VCaP (cell line): Measurements from ENCODE around the gene EFCAB8.

Experiments used
- H3K27ac ChIP-seq: fragments of 450-650 bp; 2 replicates; pipeline ENCODE4 v1.5.1; 2017
- CTCF ChIP-seq: fragments of 450-650 bp; conservative IDR thresholded peaks from 2 replicates; pipeline ENCODE4 v1.5.1; 2017; ENCODE audit warnings: mild to moderate bottlenecking, moderate library complexity

Gene EFCAB8

GRCh38 chr20:32917191-32917950 lies 58.6 kb downstream of the EFCAB8 start:
- no peak for TF ChIP-seq CTCF
- no peak overlapping the region for H3K27ac ChIP-seq

- H3K27ac ChIP-seq = no peak overlapping the region
- TF ChIP-seq CTCF = no peak
Observed at GRCh38 chr20:32918296-32918695, 59.6 kb downstream of the EFCAB8 start.

- TF ChIP-seq CTCF = no peak
- H3K27ac ChIP-seq = no peak overlapping the region
Observed at GRCh38 chr20:32918751-32919150, 60.0 kb downstream of the EFCAB8 start.

- no peak overlapping the region for H3K27ac ChIP-seq
- TF ChIP-seq CTCF = no peak
Observed at GRCh38 chr20:32920066-32920465, 61.3 kb downstream of the EFCAB8 start.

GRCh38 chr20:32920530-32921298 lies 62.0 kb downstream of the EFCAB8 start:
- no peak overlapping the region for H3K27ac ChIP-seq
- no peak for TF ChIP-seq CTCF

GRCh38 chr20:32922466-32922865 lies 63.7 kb downstream of the EFCAB8 start:
- no peak overlapping the region for H3K27ac ChIP-seq
- no peak for TF ChIP-seq CTCF

- no peak overlapping the region for H3K27ac ChIP-seq
- TF ChIP-seq CTCF = no peak
Observed at GRCh38 chr20:32924781-32925180, 66.1 kb downstream of the EFCAB8 start.
